Measurements from ENCODE around the gene GATA2. TPM values are rescaled to one million over a fixed set of nuclear protein-coding genes. Genes with fewer than 3 reads are reported as not detected.

Gene GATA2
- total RNA-seq, 6 donors from 2014 or later = 17.8 to 97.0 (median 63.0) TPM

GRCh38 chr3:128486205-128486628 lies 6.8 kb downstream of the GATA2 start:
- TF ChIP-seq CTCF (IDR thresholded peaks at IDR 0.05) (no peak), POLR2A (IDR thresholded peaks at IDR 0.05) (no peak), EP300 (IDR thresholded peaks at IDR 0.05) (no peak), POLR2AphosphoS5 (IDR thresholded peaks at IDR 0.05) (no peak)
- Histone ChIP-seq H3K27me3 (peaks cover 0 to 97% (median 57%) of the 10 kb centered on the region in 4 donors), H3K9me3 (no peaks in the 10 kb centered on the region), H3K4me3 (peak overlapping the region; percentile 52 to 69 (median 64)), H3K27ac (peak overlapping the region; percentile 89 to 94 (median 90)), H3K36me3 (peaks cover 0 to 37% (median 5%) of the 10 kb centered on the region in 4 donors), H3K4me1 (peaks cover 48 to 66% (median 57%) of the 10 kb centered on the region in 4 donors)
- no peak for ATAC-seq (ENCODE audit: low FRiP score in 2 of 2)
- 5 to 16% methylated on average over 7 to 13 of the region's 14 CpGs for WGBS, 2 donors
- no peak for DNase-seq

GRCh38 chr3:128485282-128486204 lies 7.5 kb downstream of the GATA2 start:
- DNase-seq (peak in 1 of 2 donors; percentile 66), ATAC-seq (ENCODE audit: low FRiP score in 2 of 2) (no peak)
- TF ChIP-seq POLR2AphosphoS5 (IDR thresholded peaks at IDR 0.05) (no peak), EP300 (IDR thresholded peaks at IDR 0.05) (no peak), CTCF (IDR thresholded peaks at IDR 0.05) (no peak), POLR2A (IDR thresholded peaks at IDR 0.05) (no peak)
- H3K4me3 ChIP-seq = peak overlapping the region; percentile 52 to 69 (median 64)
- peak overlapping the region; percentile 89 to 94 (median 90) for H3K27ac ChIP-seq
- H3K27me3 ChIP-seq = peaks cover 0 to 92% (median 54%) of the 10 kb centered on the region in 4 donors
- WGBS, 2 donors = 29 to 32% methylated on average over 16 to 29 of the region's 29 CpGs
- H3K9me3 ChIP-seq = no peaks in the 10 kb centered on the region
- H3K36me3 ChIP-seq = peaks cover 0 to 42% (median 5%) of the 10 kb centered on the region in 4 donors
- peaks cover 52 to 71% (median 60%) of the 10 kb centered on the region in 4 donors for H3K4me1 ChIP-seq

- TF ChIP-seq EP300 (IDR thresholded peaks at IDR 0.05) = no peak
- no peak for TF ChIP-seq POLR2AphosphoS5 (IDR thresholded peaks at IDR 0.05)
- no peak for TF ChIP-seq CTCF (IDR thresholded peaks at IDR 0.05)
- TF ChIP-seq POLR2A (IDR thresholded peaks at IDR 0.05) = no peak
- no peak for ATAC-seq (ENCODE audit: low FRiP score in 2 of 2)
- peaks cover 51 to 66% (median 58%) of the 10 kb centered on the region in 4 donors for H3K4me1 ChIP-seq
- 20 to 21% methylated on average over 11 to 16 of the region's 16 CpGs for WGBS, 2 donors
- H3K9me3 ChIP-seq = no peaks in the 10 kb centered on the region
- H3K36me3 ChIP-seq = peaks cover 0 to 51% (median 3%) of the 10 kb centered on the region in 4 donors
- H3K4me3 ChIP-seq = peak overlapping the region; percentile 20 to 69 (median 58)
- peaks cover 0 to 83% (median 46%) of the 10 kb centered on the region in 4 donors for H3K27me3 ChIP-seq
- no peak for DNase-seq
- H3K27ac ChIP-seq = peak overlapping the region; percentile 89 to 94 (median 90)
Observed at GRCh38 chr3:128484404-128485281, 8.4 kb downstream of the GATA2 start.

GRCh38 chr3:128483657-128484403 lies 9.2 kb downstream of the GATA2 start:
- ATAC-seq (ENCODE audit: low FRiP score in 2 of 2) = no peak
- TF ChIP-seq EP300 (IDR thresholded peaks at IDR 0.05) (no peak), CTCF (IDR thresholded peaks at IDR 0.05) (no peak), POLR2AphosphoS5 (IDR thresholded peaks at IDR 0.05) (no peak), POLR2A (IDR thresholded peaks at IDR 0.05) (no peak)
- no peaks in the 10 kb centered on the region for H3K9me3 ChIP-seq
- peak overlapping the region; percentile 79 to 94 (median 90) for H3K27ac ChIP-seq
- H3K4me1 ChIP-seq = peaks cover 43 to 58% (median 50%) of the 10 kb centered on the region in 4 donors
- WGBS, 2 donors = 9 to 10% methylated on average over 14 to 25 of the region's 26 CpGs
- peak in 1 of 2 donors; percentile 76 for DNase-seq
- H3K36me3 ChIP-seq = peaks cover 0 to 52% (median 3%) of the 10 kb centered on the region in 4 donors
- peak overlapping the region; percentile 27 to 69 (median 58) for H3K4me3 ChIP-seq
- H3K27me3 ChIP-seq = peaks cover 0 to 75% (median 40%) of the 10 kb centered on the region in 4 donors
